ENCODE measurements around the gene MMP19. TPM values are rescaled to one million over a fixed set of nuclear protein-coding genes. Genes with fewer than 3 reads are reported as not detected.
A peak's percentile ranks its signal among the peaks of the same experiment; 100 is the strongest.
"Not testable (repeated sequence)": the region's sequence is repeated elsewhere in the genome, so short reads cannot be mapped to it uniquely, and the experiment has no call there.

Gene MMP19
- total RNA-seq, 1 experiment from 2014 or later, result 2.3 TPM

GRCh38 chr12:55865327-55865726, 22.6 kb upstream of the MMP19 start:
- no TSS peak for BruUV-seq (replicated peaks)
- no peaks in the 10 kb centered on the region for H3K79me2 ChIP-seq (ENCODE audit: insufficient read depth, low read length)
- no peak overlapping the region for H3K4me3 ChIP-seq (replicated peaks in 1 of 2; ENCODE audit: low read depth in 1 of 2, low read length in 2 of 2)
- CTCF ChIA-PET, result no interaction called here
- no peak overlapping the region for H3K4me2 ChIP-seq (ENCODE audit: low read length)
- no peaks in the 10 kb centered on the region for H3K27me3 ChIP-seq (ENCODE audit: insufficient read depth, low read length)
- RAD21 ChIA-PET (ENCODE audit: low non-redundant PET in 1 of 2, low total read pairs in 2 of 2, uncharacterized antibody in 2 of 2, unreplicated experiment in 2 of 2), result no interaction called here
- H3K9ac ChIP-seq (ENCODE audit: low read length), result no peak overlapping the region
- POLR2A ChIA-PET, result no interaction called here
- ATAC-seq (no peak), DNase-seq (ENCODE audit: low read depth, low spot score) (no peak)
- H3K9me2 ChIP-seq (ENCODE audit: insufficient read depth), result no peaks in the 10 kb centered on the region
- intact Hi-C loops (cut with micrococcal nuclease), result no loop called here
- TF ChIP-seq EZH2phosphoT487 (IDR thresholded peaks at IDR 0.05; ENCODE audit: borderline replicate concordance), result no peak
- TF ChIP-seq SRF (IDR thresholded peaks at IDR 0.05; ENCODE audit: low read depth), result no peak
- TF ChIP-seq MAX (IDR thresholded peaks at IDR 0.05), result no peak
- peak; percentile 78 for TF ChIP-seq CBX3 (IDR thresholded peaks at IDR 0.05; ENCODE audit: low read depth)
- TF ChIP-seq ATF3 (IDR thresholded peaks at IDR 0.05), result no peak
- TF ChIP-seq REST (IDR thresholded peaks at IDR 0.05; ENCODE audit: low read depth), result no peak
- H3K36me3 ChIP-seq (ENCODE audit: control insufficient read depth in 1 of 2, insufficient read depth in 2 of 2, low read length in 2 of 2), result no peaks in the 10 kb centered on the region
- H3K9me3 ChIP-seq (ENCODE audit: control insufficient read depth in 1 of 2, insufficient read depth in 1 of 2, low read depth in 1 of 2, low read length in 2 of 2), result no peaks in the 10 kb centered on the region; a peak in 1 of 4 replicates
- H2AFZ ChIP-seq (ENCODE audit: low read depth, low read length, poor library complexity, severe bottlenecking), result no peak overlapping the region
- no peaks in the 10 kb centered on the region for H3K4me1 ChIP-seq (ENCODE audit: control insufficient read depth in 1 of 2, insufficient read depth in 2 of 2, low read length in 2 of 2)
- H3K27ac ChIP-seq (ENCODE audit: low read depth, low read length), result no peak overlapping the region
- H4K20me1 ChIP-seq (ENCODE audit: insufficient read depth), result no peaks in the 10 kb centered on the region

- H3K27ac ChIP-seq (ENCODE audit: low read depth, low read length); H3K4me3 ChIP-seq (replicated peaks in 1 of 2; ENCODE audit: low read depth in 1 of 2, low read length in 2 of 2); H3K4me2 ChIP-seq (ENCODE audit: low read length); intact Hi-C loops (cut with micrococcal nuclease); RAD21 ChIA-PET (ENCODE audit: low non-redundant PET in 1 of 2, low total read pairs in 2 of 2, uncharacterized antibody in 2 of 2, unreplicated experiment in 2 of 2); H3K79me2 ChIP-seq (ENCODE audit: insufficient read depth, low read length); H3K9me3 ChIP-seq (ENCODE audit: control insufficient read depth in 1 of 2, insufficient read depth in 1 of 2, low read depth in 1 of 2, low read length in 2 of 2); H3K9me2 ChIP-seq (ENCODE audit: insufficient read depth); H4K20me1 ChIP-seq (ENCODE audit: insufficient read depth); CTCF ChIA-PET; DNase-seq (ENCODE audit: low read depth, low spot score); H2AFZ ChIP-seq (ENCODE audit: low read depth, low read length, poor library complexity, severe bottlenecking); POLR2A ChIA-PET; H3K36me3 ChIP-seq (ENCODE audit: control insufficient read depth in 1 of 2, insufficient read depth in 2 of 2, low read length in 2 of 2); ATAC-seq; H3K9ac ChIP-seq (ENCODE audit: low read length); H3K4me1 ChIP-seq (ENCODE audit: control insufficient read depth in 1 of 2, insufficient read depth in 2 of 2, low read length in 2 of 2); BruUV-seq (replicated peaks); H3K27me3 ChIP-seq (ENCODE audit: insufficient read depth, low read length): not testable (repeated sequence)
These were observed 20.2 kb upstream of the MMP19 start for GRCh38 chr12:55862931-55863330.
